HG02623 (cell line): ENCODE data around the gene TCFL5.

ENCODE experiments used
- ATAC-seq: cut with Tn5 transposase; IDR thresholded peaks from one replicate; pipeline ENCODE4 v1.9.1; 2021; ENCODE audit warnings: moderate library complexity; ENCODE audit not compliant: unreplicated experiment

Gene TCFL5

GRCh38 chr20:62838128-62838891 lies 23.3 kb downstream of the TCFL5 start:
- ATAC-seq: no peak

GRCh38 chr20:62837790-62838127 lies 23.9 kb downstream of the TCFL5 start:
- no peak for ATAC-seq

GRCh38 chr20:62836967-62837490 lies 24.6 kb downstream of the TCFL5 start:
- ATAC-seq: no peak

- no peak for ATAC-seq
These were observed 25.4 kb downstream of the TCFL5 start for GRCh38 chr20:62835931-62836861.

GRCh38 chr20:62834967-62835730 lies 26.5 kb downstream of the TCFL5 start:
- no peak for ATAC-seq

GRCh38 chr20:62832951-62833391 lies 28.7 kb downstream of the TCFL5 start:
- no peak for ATAC-seq

GRCh38 chr20:62832212-62832922 lies 29.3 kb downstream of the TCFL5 start:
- ATAC-seq: no peak

- no peak for ATAC-seq
These were observed 29.8 kb downstream of the TCFL5 start for GRCh38 chr20:62831854-62832211.

- ATAC-seq: no peak
These were observed 30.2 kb downstream of the TCFL5 start for GRCh38 chr20:62831361-62831788.

GRCh38 chr20:62830821-62831220 lies 30.8 kb downstream of the TCFL5 start:
- ATAC-seq: no peak

GRCh38 chr20:62830251-62830650 lies 31.4 kb downstream of the TCFL5 start:
- no peak for ATAC-seq

- ATAC-seq: no peak
These were observed 32.1 kb downstream of the TCFL5 start for GRCh38 chr20:62829231-62830230.

GRCh38 chr20:62828511-62829230 lies 33.0 kb downstream of the TCFL5 start:
- no peak for ATAC-seq

- no peak for ATAC-seq
These were observed 33.6 kb downstream of the TCFL5 start for GRCh38 chr20:62828051-62828450.

- no peak for ATAC-seq
These were observed 34.1 kb downstream of the TCFL5 start for GRCh38 chr20:62827311-62828038.

- ATAC-seq: no peak
These were observed 34.8 kb downstream of the TCFL5 start for GRCh38 chr20:62826646-62827310.

GRCh38 chr20:62825986-62826645 lies 35.5 kb downstream of the TCFL5 start:
- no peak for ATAC-seq
